GM12878 (cell line): ENCODE measurements around the gene RARB. TPM values are rescaled to one million over a fixed set of nuclear protein-coding genes. Genes with fewer than 3 reads are reported as not detected.

Experiments
- ATAC-seq: fragments of 200-7000 bp; cut with Tn5 transposase; 3 replicates; pipeline ENCODE4 v1.9.1; 2020; ENCODE audit warnings: mild to moderate bottlenecking, moderate library complexity
- BruUV-seq: library from RNA; stranded (reverse); fragments of 400-500 nt; replicated peaks from 2 replicates; lab custom pipeline; 2021; lab: Mats Ljungman, UMichigan
- CTCF ChIA-PET: fragments of 300-600 bp; sonication (Branson Sonifier 250); formaldehyde crosslinking; extraction: SDS; loops from one replicate; lab custom pipeline; 2021; ENCODE audit warnings: inconsistent platforms; lab: Yijun Ruan, JAX
- POLR2A ChIA-PET: fragments of 350-600 bp; formaldehyde crosslinking; extraction: SDS; loops from one replicate; lab custom pipeline; 2021; ENCODE audit warnings: inconsistent platforms; lab: Charles Lee
- RAD21 ChIA-PET: fragments of 300-600 bp; sonication (Branson Sonifier 250); formaldehyde crosslinking; loops from one replicate; lab custom pipeline; 2023; ENCODE audit warnings: antibody characterized with exemption; ENCODE audit not compliant: unreplicated experiment; lab: Charles Lee
- SMC1A ChIA-PET: fragments of 300-600 bp; sonication (Branson Sonifier 250); formaldehyde crosslinking; loops from one replicate; lab custom pipeline; 2023; ENCODE audit not compliant: unreplicated experiment, uncharacterized antibody; lab: Charles Lee
- DNase-seq: peaks from one replicate; pipeline ENCODE4 v3.0.0-alpha.2; 2011; ENCODE audit warnings: low read depth, low spot score
- FAIRE-seq: peaks from 3 replicates; lab custom pipeline; 2011; peaks lifted over from hg19 to GRCh38; lab: Jason Lieb, UNC
- H2AFZ ChIP-seq: 2 replicates; pipeline ENCODE4 v1.6.0; 2011; ENCODE audit warnings: low read depth, low read length, control low read depth; ENCODE audit not compliant: control insufficient read depth
- H3K27ac ChIP-seq: 2 replicates; pipeline ENCODE4 v1.5.1; 2011; ENCODE audit warnings: control low read depth; ENCODE audit not compliant: control insufficient read depth, insufficient read depth
- H3K27me3 ChIP-seq, 2 experiments: replicated peaks in 1 of 2; 2 replicates each; pipeline versions ENCODE4 v1.6.0 to v1.6.1; 2011; ENCODE audit warnings: low read length in 1 of 2; ENCODE audit not compliant: control insufficient read depth in 2 of 2, insufficient read depth in 2 of 2
- H3K36me3 ChIP-seq, 2 experiments: 2 replicates each; pipeline ENCODE4 v1.5.1; 2011; ENCODE audit warnings: low read length in 1 of 2; ENCODE audit not compliant: control insufficient read depth in 2 of 2, insufficient read depth in 2 of 2
- H3K4me1 ChIP-seq: 2 replicates; pipeline ENCODE4 v1.6.1; 2011; ENCODE audit warnings: mild to moderate bottlenecking, low read length, moderate library complexity, mixed read lengths; ENCODE audit not compliant: control insufficient read depth, insufficient read depth
- H3K4me2 ChIP-seq: 2 replicates; pipeline ENCODE4 v1.6.0; 2011; ENCODE audit warnings: control low read depth; ENCODE audit not compliant: control insufficient read depth, insufficient read depth
- H3K4me3 ChIP-seq: fragments of 200-600 bp; sonication (generic); 2 replicates; pipeline ENCODE4 v1.5.1; 2016
- H3K79me2 ChIP-seq: 2 replicates; pipeline ENCODE4 v1.6.0; 2011; ENCODE audit warnings: low read length; ENCODE audit not compliant: control insufficient read depth, insufficient read depth
- H3K9ac ChIP-seq: 2 replicates; pipeline ENCODE4 v1.8.0; 2011; ENCODE audit warnings: low read length, control low read depth, mixed read lengths; ENCODE audit not compliant: control insufficient read depth, insufficient read depth
- H3K9me3 ChIP-seq: replicated peaks from 3 replicates; pipeline ENCODE4 v1.5.1; 2011; ENCODE audit warnings: mild to moderate bottlenecking, low read length; ENCODE audit not compliant: control insufficient read depth, insufficient read depth
- H4K20me1 ChIP-seq: 2 replicates; pipeline ENCODE4 v1.6.0; 2011; ENCODE audit not compliant: control insufficient read depth, insufficient read depth
- EED ChIP-seq: sonication (generic); IDR thresholded peaks from 2 replicates; pipeline ENCODE4 v1.6.1; 2016; ENCODE audit warnings: antibody characterized with exemption, low read depth
- IRF4 ChIP-seq: IDR thresholded peaks from 2 replicates; pipeline ENCODE4 v1.6.1; 2011; ENCODE audit warnings: low read depth, low read length
- JUNB ChIP-seq: IDR thresholded peaks from 2 replicates; pipeline ENCODE4 v1.6.1; 2016; ENCODE audit warnings: antibody characterized with exemption, mild to moderate bottlenecking
- NR2C1 ChIP-seq: fragments of 450-650 bp; IDR thresholded peaks from 2 replicates; pipeline ENCODE4 v1.6.1; 2017; ENCODE audit warnings: antibody characterized with exemption, mild to moderate bottlenecking, moderate library complexity
- POU2F2 ChIP-seq: IDR thresholded peaks from 3 replicates; pipeline ENCODE4 v1.6.1; 2011; ENCODE audit warnings: low read depth, mild to moderate bottlenecking, low read length, borderline replicate concordance
- SMC3 ChIP-seq: IDR thresholded peaks from 2 replicates; pipeline ENCODE4 v1.6.1; 2011; ENCODE audit warnings: low read length, improper control_type of control experiment, borderline replicate concordance
- STAT3 ChIP-seq: IDR thresholded peaks from 2 replicates; pipeline ENCODE4 v1.6.1; 2011; ENCODE audit warnings: low read depth, low read length, improper control_type of control experiment
- ZNF207 ChIP-seq: fragments of 450-650 bp; IDR thresholded peaks from 2 replicates; pipeline ENCODE4 v1.6.1; 2014; ENCODE audit warnings: antibody characterized with exemption, mild to moderate bottlenecking, borderline replicate concordance
- WGBS: methylation state at CpG from one replicate; pipeline ENCODE4 v1.1.6; 2016; ENCODE audit warnings: low lambda C conversion rate; ENCODE audit not compliant: insufficient replicate concordance, insufficient coverage; ENCODE audit errors: missing lambda C conversion rate; 5-methylcytosine and 5-hydroxymethylcytosine counted together
- in situ Hi-C: fragments of 300-500 bp; cut with MboI; formaldehyde crosslinking; loops from 9 replicates; pipeline ENCODE4 v1.14.3; 2018; ENCODE audit warnings: mixed read lengths
- intact Hi-C: fragments of 100-400 bp; cut with micrococcal nuclease; formaldehyde crosslinking; loops from one replicate; pipeline ENCODE4 v1.14.2; 2022; ENCODE audit not compliant: unreplicated experiment
- polyA plus RNA-seq, 11 experiments: library from polyadenylated mRNA; depleted of rRNA in 4 of 11; unstranded in 6 of 11; stranded (reverse) in 5 of 11; fragments of >200 nt; fragmentation: Nextera tagmentation in 4 of 11; fragmentation: Illumina TruSeq in 1 of 11; extraction: Ambion mirVana in 4 of 11; extraction: Trizol in 1 of 11; gene quantifications; 1 replicate in 1 of 11; 2 replicates in 10 of 11; pipeline versions ENCODE4 v1.2.1 to v1.2.3, GENCODE V29; 2011 to 2016; ENCODE audit warnings: inconsistent platforms in 2 of 11, missing spikeins in 2 of 11, low read depth in 1 of 11
- total RNA-seq, 4 experiments: library from RNA; depleted of rRNA in 3 of 4; stranded (reverse); fragments of >200 nt in 3 of 4; fragmentation: Illumina TruSeq in 1 of 4; extraction: Trizol in 1 of 4; gene quantifications; 2 replicates each; pipeline versions ENCODE4 v1.2.1 to v1.2.3, GENCODE V29; 2013 to 2021
- TF ChIP-seq, protein P1 (sequence below): fragments of 450-650 bp; conservative IDR thresholded peaks from 2 replicates; pipeline ENCODE4 v1.6.1; 2017; ENCODE audit warnings: mild to moderate bottlenecking, moderate library complexity
- TF ChIP-seq, protein P2 (sequence below): fragments of 450-650 bp; IDR thresholded peaks from 2 replicates; pipeline ENCODE4 v1.6.1; 2016; ENCODE audit warnings: mild to moderate bottlenecking
- TF ChIP-seq, protein P3 (sequence below): fragments of 450-650 bp; IDR thresholded peaks from 2 replicates; pipeline ENCODE4 v1.6.1; 2014; ENCODE audit warnings: mild to moderate bottlenecking

RARB gene
- total and polyA plus RNA-seq, 10 of the 15 experiments (the other 5 are each of a cell fraction or from before 2014, with no cell fraction given), result 0.05 to 0.06 TPM; not detected in 8

DNA sequence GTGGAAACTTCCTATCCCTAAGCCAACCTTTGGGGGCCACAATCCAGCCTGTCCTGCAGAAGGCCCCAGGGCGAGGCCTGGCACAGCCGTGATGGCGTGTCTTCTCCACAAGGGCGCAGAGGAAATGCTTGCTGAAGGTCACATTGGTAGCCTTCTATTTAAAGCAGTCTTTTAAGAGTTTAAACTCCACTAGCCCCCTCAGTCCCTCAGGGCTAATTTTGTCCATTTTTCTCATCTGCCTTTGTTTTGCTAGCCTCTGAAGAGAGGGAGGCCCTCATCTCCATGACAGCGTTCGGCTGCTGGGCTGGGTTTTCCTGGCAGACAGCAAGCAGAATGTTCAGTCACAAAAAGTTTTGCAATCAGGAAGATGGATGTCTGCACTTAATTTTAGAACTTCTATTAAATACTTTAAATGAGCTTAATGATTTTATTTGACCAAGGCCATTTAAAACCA lies 40.8 kb downstream of the RARB start:
- FAIRE-seq (no peak), DNase-seq (no peak), ATAC-seq (no peak)
- Histone ChIP-seq H3K9me3 (no peaks in the 10 kb centered on the region), H3K27me3 (no peaks in the 10 kb centered on the region), H3K4me3 (no peak overlapping the region), H4K20me1 (no peaks in the 10 kb centered on the region), H2AFZ (no peak overlapping the region), H3K4me1 (no peaks in the 10 kb centered on the region), H3K79me2 (no peaks in the 10 kb centered on the region), H3K36me3 (no peaks in the 10 kb centered on the region), H3K27ac (no peak overlapping the region), H3K9ac (no peak overlapping the region), H3K4me2 (no peak overlapping the region)
- in situ Hi-C loops, result no loop called here
- BruUV-seq, result no TSS peak
- TF ChIP-seq ZNF207 (no peak), EED (no peak), JUNB (no peak), SMC3 (no peak), STAT3 (no peak), NR2C1 (no peak), POU2F2 (no peak), IRF4 (no peak)
- TF ChIP-seq, protein P1, sequence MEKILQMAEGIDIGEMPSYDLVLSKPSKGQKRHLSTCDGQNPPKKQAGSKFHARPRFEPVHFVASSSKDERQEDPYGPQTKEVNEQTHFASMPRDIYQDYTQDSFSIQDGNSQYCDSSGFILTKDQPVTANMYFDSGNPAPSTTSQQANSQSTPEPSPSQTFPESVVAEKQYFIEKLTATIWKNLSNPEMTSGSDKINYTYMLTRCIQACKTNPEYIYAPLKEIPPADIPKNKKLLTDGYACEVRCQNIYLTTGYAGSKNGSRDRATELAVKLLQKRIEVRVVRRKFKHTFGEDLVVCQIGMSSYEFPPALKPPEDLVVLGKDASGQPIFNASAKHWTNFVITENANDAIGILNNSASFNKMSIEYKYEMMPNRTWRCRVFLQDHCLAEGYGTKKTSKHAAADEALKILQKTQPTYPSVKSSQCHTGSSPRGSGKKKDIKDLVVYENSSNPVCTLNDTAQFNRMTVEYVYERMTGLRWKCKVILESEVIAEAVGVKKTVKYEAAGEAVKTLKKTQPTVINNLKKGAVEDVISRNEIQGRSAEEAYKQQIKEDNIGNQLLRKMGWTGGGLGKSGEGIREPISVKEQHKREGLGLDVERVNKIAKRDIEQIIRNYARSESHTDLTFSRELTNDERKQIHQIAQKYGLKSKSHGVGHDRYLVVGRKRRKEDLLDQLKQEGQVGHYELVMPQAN, result no peak
- TF ChIP-seq, protein P2, sequence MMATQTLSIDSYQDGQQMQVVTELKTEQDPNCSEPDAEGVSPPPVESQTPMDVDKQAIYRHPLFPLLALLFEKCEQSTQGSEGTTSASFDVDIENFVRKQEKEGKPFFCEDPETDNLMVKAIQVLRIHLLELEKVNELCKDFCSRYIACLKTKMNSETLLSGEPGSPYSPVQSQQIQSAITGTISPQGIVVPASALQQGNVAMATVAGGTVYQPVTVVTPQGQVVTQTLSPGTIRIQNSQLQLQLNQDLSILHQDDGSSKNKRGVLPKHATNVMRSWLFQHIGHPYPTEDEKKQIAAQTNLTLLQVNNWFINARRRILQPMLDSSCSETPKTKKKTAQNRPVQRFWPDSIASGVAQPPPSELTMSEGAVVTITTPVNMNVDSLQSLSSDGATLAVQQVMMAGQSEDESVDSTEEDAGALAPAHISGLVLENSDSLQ, result no peak
- TF ChIP-seq, protein P3, sequence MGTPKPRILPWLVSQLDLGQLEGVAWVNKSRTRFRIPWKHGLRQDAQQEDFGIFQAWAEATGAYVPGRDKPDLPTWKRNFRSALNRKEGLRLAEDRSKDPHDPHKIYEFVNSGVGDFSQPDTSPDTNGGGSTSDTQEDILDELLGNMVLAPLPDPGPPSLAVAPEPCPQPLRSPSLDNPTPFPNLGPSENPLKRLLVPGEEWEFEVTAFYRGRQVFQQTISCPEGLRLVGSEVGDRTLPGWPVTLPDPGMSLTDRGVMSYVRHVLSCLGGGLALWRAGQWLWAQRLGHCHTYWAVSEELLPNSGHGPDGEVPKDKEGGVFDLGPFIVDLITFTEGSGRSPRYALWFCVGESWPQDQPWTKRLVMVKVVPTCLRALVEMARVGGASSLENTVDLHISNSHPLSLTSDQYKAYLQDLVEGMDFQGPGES, result no peak
- WGBS, result 49% methylated on average over 6 of the region's 6 CpGs
- ChIA-PET SMC1A (no interaction called here), POLR2A (no interaction called here), CTCF (interaction anchor here (1.2 kb wide), 1 partner anchor 27 kb away, joined by 3 read pairs; no protein-coding TSS in a partner anchor), RAD21 (no interaction called here)
- intact Hi-C loops, result no loop called here
